Measurements from ENCODE around the gene PRPF6.
"Not testable (repeated sequence)": the region's sequence is repeated elsewhere in the genome, so short reads cannot be mapped to it uniquely, and the experiment has no call there.

Gene PRPF6

DNA sequence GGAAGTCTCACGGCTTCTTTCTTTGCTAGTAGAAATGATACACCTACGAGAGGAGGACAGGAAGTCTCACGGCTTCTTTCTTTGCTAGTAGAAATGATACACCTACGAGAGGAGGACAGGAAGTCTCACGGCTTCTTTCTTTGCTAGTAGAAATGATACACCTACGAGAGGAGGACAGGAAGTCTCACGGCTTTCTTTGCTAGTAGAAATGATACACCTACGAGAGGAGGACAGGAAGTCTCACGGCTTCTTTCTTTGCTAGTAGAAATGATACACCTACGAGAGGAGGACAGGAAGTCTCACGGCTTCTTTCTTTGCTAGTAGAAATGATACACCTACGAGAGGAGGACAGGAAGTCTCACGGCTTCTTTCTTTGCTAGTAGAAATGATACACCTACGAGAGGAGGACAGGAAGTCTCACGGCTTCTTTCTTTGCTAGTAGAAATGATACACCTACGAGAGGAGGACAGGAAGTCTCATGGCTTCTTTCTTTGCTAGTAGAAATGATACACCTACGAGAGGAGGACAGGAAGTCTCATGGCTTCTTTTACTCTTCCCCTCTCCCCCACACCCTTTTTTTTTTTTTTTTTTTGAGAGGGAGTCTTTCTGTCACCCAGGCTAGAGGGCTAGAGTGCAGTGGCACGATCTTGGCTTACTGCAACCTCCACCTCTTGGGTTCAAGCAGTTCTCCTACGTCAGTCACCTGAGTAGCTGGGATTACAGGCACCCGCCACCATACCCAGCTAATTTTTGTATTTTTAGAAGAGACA lies 31.6 kb downstream of the PRPF6 start:
- not testable (repeated sequence) for DNase-seq (ENCODE audit: low read depth in 2 of 2)

DNA sequence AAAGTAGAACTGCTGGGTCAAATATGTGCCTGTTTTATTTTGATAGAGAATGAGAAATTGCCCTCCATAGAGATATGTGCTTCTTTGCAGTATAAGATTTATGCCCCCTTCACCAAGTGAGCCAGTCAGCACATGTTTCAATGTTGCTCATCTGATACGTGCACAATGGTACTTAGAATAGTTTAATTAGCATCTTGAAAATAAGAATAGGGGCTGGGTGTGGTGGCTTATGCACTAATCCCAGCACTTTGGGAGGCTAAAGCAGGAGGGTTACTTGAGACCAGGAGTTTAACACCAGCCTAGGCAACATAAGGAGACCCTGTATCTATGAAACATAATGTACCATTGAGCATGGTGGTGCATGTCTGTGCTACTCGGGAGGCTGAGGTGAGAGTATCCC lies 34.7 kb downstream of the PRPF6 start:
- no peak for DNase-seq (ENCODE audit: low read depth in 2 of 2)

DNA sequence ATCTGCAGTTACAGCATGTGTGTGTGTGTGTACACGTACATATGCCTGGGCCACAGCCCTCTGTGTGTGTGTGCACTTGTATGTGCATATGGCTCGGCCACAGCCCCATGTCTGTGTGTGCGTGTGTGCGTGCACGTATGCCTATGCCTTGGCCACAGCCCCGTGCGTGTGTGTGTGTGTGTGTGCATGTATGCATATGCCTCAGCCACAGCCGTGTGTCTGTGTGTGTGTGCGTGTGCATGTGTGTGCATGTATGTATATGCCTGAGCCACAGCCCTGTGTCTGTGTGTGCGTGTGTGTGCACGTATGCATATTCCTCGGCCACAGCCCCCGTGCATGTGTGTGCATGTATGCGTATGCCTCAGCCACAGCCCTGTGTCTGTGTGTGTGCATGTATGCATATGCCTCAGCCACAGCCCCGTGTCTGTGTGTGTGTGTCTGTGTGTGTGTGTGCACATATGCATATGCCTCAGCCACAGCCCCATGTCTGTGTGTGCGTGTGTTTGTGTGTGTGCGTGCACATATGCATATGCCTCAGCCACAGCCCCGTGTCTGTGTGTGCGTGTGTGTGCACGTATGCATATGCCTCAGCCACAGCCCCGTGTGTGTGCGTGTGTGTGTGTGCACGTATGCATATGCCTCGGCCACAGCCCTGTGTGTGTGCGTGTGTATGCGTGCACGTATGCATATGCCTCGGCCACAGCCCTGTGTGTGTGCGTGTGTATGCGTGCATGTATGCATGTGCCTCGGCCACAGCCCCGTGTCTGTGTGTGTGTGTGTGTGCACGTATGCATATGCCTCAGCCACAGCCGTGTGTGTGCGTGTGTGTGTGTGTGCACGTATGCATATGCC lies 40.4 kb downstream of the PRPF6 start:
- no peak for DNase-seq (ENCODE audit: low read depth in 2 of 2)

DNA sequence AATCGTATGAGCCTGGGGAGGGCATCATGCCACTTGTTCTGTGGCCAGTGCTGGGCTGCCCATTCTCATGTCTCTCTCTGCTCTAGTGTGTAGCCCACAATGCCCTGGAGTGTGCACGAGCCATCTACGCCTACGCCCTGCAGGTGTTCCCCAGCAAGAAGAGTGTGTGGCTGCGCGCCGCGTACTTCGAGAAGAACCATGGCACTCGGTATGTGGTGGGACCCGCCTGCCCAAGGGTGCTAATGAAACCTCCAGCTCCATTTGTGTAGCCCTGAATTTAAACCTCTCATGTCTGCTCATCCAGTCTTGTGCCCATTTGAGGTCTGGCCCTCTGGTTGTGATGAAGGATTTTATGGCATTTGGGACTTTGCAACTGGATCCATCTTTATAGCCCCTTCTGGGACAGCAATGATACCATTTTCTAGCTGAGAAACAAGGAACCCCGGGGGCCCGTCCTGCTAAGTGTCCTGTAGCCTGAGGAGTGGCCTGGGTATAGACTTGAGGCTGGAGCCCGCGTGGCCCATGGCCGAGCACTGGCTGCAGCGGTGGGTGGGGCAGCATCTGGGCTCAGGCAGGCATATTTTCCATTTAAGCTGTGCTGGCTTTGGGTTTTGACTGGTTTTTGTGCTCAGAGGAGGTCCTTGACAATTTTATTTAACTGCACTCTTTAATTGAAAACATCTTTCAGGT lies 41.9 kb downstream of the PRPF6 start:
- DNase-seq (ENCODE audit: low read depth in 2 of 2), result no peak

DNA sequence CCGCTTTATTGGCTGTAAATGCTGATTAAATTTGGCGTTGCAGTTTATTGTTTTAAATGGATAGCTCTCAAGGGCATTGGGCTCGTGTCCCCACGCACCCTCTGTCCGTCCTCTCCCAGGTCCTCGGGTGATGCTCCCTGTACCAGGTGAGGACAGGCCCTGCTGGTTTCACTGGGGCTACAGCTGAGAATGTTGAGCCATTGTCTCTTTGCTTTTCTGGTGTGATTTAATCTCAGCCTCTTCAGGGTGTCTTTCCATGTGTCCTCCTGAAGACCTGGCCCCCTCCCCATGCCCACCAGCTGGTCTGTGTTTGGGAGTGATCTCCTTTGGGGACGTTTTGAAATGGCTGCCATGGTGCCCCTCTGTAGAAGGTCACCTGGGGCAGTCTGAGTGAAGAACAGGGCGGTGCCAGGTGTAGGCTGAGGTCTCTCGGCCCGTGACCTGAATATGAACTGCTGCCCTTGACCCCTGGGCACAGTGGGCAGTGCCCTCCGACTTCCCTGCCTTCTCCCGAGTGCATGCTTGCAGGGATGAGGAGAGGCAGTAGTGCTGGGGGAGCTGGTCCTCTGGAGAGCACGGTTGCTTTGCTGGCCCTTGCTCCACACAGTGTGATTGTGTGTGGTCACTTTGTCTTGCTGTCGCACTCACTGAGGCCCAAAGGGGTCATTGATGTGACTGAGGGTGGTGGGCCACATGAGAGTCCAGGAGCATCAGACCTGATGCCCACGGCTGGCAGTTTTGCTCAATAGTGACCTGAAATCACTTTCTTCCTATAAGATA lies 42.6 kb downstream of the PRPF6 start:
- no peak for DNase-seq (ENCODE audit: low read depth in 2 of 2)

DNA sequence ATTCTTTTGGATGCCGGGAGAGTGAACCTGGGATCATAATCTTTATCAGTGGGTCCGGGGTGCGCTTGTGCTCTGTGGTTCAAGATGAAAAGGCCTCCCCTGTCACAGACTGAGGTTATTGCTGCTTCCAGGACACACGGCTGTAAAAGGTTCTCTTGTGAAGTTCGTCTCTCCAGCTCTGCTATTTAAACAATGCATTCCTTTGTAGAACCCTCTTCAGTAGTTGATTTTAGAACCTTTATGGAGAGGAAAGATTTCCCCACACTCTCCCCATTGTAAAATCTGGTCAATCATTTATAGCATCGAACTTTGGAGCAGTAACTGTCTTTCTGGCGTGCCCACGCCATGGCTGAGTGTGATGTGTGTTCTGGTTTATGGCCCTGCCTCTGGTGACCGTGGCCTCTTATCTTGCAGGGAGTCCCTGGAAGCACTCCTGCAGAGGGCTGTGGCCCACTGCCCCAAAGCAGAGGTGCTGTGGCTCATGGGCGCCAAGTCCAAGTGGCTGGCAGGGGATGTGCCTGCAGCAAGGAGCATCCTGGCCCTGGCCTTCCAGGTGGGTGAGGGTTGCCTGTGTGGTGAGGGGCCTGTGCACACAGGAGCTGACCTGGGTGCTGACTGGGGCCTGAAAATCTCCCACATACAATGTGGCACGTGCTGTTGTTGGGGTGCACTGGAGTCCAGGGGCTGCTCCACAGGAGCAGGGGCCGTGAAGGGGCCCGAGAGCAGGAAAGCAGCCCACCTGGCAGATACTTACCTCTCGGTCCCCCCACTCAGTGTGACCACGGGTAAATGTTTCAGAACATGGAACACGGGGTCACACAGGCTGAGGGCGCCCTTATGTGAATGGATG lies 43.4 kb downstream of the PRPF6 start:
- no peak for DNase-seq (ENCODE audit: low read depth in 2 of 2)

DNA sequence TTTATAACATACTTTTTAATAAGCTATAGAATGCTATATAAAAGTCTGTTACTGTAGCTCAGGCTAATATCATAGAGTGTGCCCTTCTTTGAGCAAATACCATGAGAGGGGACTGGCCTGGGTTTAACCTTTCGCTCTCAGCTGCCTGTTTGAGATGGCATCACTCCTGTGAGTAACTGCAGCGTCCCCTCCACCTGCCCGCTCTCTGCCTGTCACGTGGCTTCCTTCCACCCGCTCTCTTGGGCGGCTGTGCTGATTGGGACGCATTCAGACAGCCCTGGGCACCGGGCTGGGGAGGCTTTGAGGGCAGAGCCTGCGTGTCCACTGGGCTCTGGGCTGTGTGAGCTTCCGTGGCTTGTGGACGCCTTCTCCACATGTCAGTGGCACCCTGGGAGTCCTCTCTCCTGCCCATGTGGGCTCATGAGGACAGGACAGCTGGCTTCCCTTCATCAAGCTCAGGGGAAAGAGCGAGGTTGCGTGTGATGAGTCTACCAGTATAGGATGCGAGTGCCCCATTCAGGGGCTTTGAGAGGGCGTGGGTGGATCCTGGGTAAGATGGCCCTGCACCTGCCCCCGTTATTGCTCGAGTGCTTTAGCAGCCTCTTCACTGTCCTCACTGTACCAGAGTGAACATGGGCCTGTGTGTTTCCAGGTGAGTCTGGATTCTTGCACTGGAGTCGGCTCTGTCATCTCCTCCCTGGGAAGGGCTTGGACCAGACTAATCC lies 44.3 kb downstream of the PRPF6 start:
- no peak for DNase-seq (ENCODE audit: low read depth in 2 of 2)

DNA sequence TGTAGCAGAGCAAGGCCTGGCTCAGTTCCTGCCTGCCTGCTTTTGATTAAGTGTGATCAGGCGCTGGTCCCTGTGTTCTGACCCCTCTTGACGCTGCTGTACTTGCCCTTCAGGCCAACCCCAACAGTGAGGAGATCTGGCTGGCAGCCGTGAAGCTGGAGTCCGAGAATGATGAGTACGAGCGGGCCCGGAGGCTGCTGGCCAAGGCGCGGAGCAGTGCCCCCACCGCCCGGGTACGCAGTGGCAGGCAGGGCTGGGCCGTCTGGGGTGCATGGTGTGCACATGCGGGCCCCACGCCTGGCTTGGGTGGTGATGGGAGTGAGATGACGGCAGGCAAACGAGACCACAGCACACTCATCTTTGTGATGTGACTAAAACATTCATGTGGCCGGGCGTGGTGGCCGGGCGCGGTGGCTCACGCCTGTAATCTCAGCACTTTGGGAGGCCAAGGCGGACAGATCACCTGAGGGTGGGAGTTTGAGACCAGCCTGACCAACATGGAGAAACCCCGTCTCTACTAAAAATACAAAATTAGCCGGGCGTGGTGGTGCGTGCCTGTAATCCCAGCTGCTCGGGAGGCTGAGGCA lies 45.0 kb downstream of the PRPF6 start:
- DNase-seq (ENCODE audit: low read depth in 2 of 2), result no peak

DNA sequence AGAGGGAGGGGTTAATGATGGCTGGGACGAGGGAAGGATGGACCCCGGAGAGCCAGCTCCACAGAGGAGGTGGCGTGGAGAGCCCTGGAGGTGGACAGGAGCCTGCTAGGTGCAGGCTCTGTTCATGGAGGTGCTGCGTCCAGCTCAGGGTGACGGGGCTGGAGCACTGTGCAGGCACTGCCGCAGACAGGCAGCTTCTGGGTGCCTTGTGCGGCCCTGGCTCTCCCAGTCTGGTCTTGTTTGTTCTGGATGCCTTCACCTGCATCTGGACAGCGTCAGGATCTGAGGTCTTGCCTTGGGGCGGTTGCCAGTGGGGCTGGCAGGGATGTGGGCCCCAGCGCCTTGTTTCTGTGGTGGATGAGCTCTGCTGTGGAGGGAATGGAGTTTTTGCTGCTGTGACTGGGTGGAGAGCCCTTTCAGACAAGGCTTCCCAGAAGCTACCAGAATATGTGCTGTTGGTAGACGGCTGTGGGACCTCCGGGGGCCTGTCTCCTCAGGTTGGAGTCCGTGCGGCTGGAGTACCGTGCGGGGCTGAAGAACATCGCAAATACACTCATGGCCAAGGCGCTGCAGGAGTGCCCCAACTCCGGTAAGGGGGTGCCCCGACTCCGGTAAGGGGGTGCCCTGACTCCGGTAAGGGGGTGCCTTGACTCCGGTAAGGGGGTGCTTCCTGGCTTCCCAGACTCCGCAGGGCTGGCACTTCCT lies 47.2 kb downstream of the PRPF6 start:
- no peak for DNase-seq (ENCODE audit: low read depth in 2 of 2)

DNA sequence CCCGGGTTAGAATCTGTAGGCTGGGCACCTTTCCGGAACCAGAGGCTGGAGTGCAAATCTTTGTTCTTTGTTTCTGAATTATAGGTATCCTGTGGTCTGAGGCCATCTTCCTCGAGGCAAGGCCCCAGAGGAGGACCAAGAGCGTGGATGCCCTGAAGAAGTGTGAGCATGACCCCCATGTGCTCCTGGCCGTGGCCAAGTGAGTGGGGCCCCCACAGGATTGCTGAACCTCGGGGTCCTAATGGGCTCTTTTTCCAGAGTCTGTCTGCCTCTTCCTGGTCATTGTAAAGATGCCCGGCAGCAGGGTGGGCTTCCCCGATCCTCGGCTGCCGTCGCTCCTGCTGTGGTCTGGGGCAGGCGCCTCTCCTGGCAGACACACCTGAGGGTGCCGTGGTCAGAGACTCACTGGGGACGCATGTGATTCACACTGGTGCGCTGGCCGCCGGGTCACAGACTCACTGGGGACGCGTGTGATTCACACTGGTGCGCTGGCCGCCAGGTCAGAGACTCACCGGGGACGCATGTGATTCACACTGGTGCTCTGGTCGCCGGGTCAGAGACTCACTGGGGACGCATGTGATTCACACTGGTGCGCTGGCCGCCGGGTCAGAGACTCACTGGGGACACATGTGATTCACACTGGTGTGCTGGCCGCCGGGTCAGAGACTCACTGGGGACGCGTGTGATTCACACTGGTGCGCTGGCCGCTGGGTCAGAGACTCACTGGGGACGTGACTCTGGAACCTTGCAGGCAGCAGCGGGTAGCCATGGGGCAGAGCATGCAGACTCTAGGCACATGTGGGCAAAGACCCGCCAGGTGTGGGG lies 48.6 kb downstream of the PRPF6 start:
- no peak for DNase-seq (ENCODE audit: low read depth in 2 of 2)

DNA sequence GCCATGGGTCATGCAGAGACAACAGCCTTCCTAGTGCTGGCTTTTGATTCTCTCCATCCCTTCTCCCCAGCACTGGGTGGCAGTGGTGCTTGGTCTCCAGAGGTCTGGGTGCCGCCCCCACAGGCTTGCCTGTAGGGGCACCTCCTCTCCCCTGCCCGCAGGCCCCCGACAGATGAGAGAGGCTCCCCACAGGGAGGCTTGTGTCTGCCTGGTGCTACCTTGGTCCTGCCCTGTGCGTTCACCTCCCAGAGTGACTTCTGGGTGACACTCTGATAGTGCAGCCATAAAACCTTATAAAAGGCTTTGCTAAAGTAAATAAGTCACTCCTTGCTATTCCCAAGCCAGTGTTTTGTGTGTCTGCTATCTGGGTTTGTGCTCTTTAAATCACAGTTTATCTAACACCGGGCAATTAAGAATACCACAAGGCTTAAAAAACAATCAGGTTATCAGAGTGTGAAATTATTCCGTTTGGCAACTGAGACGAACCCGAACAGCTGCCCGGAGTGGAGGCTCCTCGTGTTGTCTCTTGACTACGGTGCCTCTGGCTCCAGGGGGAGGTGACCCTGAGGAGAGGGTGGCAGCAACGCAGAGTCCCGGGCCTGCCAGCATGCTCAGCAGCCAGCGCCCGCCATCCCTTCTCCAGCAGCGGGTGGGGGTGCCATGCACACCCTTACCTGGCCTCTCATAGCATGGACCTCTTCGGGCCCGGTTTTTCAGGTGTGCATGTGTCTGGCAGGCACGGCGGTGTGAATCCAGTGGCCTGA lies 49.6 kb downstream of the PRPF6 start:
- DNase-seq (ENCODE audit: low read depth in 2 of 2), result no peak

DNA sequence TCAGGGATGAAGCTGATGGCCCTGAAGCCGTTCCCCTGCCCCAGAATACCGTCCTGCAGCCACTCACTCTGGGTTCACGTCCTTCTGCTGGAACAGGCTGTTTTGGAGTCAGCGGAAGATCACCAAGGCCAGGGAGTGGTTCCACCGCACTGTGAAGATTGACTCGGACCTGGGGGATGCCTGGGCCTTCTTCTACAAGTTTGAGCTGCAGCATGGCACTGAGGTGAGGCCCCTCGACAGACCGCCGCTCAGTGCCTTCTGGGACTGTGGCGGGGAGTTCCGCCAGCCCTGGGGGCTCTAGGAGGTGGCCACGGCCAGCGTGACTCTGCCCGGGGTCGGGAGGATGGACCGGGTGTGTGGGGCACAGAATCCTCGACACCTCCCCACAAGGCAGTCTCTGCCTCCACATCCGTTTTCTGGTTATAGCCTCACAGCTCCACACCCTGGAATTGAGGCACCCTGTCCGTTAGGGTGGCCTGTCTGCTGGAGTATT lies 50.9 kb downstream of the PRPF6 start:
- DNase-seq (ENCODE audit: low read depth in 2 of 2), result no peak

DNA sequence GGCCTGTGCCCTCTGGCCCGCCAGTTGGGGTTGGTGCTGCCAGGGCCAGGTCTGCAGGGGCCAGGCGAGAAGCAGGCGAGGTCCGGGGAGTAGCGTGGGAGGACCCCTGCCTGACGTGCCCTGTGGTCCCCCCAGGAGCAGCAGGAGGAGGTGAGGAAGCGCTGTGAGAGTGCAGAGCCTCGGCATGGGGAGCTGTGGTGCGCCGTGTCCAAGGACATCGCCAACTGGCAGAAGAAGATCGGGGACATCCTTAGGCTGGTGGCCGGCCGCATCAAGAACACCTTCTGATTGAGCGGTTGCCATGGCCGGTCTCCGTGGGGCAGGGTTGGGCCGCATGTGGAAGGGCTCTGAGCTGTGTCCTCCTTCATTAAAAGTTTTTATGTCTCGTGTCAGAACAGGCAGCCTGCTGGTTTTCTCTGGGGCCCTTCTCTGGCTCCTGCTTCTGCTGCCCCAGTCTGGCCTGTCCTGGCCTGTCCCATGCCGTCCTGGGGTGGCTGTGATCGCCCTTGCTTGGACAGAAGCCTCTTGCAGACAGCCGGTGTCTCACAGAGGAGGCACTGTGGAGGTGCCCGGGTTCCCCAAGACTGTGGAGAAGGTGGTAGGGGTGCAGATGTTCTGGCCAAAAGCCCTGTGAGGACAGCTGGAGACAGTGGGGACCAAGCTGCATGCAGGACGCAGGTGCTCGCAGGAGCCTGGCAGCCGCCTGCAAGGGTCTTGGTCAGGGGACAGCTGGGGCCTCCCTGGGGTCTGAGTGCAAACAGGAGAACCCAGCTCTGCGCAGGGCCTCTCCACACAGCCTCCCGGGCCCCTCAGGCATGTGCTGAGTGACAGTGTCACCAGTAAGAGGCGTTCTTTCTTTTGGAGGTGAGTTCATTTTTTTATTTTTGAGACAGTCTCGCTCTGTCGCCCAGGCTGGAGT lies 52.0 kb downstream of the PRPF6 start:
- no peak for DNase-seq (ENCODE audit: low read depth in 2 of 2)

DNA sequence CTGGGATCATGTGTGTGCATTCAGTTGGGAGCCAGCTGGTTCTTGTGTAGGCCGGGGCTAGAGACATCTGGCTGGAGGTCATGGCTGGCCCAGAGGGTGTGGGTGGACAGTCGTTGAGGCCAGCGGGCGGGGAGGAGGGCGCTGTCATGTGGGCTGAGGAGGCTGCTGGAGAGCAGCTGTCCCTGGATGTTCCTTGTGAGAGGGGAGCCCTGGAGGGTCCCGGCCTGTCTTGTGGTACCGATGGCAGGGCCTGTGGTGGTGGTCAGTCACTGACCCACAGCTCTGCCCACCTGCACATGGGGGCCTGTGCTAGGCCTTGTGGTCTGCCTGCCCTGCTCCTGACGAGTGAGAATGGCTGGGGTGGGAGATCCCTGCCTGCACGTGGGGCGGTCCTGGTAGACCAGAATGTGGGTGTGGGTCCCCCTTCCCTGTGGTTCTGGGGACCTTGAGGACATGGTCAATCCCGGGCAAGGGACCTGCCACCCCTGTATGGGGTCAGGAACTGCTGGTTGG lies 53.1 kb downstream of the PRPF6 start:
- no peak for DNase-seq (ENCODE audit: low read depth in 2 of 2)

DNA sequence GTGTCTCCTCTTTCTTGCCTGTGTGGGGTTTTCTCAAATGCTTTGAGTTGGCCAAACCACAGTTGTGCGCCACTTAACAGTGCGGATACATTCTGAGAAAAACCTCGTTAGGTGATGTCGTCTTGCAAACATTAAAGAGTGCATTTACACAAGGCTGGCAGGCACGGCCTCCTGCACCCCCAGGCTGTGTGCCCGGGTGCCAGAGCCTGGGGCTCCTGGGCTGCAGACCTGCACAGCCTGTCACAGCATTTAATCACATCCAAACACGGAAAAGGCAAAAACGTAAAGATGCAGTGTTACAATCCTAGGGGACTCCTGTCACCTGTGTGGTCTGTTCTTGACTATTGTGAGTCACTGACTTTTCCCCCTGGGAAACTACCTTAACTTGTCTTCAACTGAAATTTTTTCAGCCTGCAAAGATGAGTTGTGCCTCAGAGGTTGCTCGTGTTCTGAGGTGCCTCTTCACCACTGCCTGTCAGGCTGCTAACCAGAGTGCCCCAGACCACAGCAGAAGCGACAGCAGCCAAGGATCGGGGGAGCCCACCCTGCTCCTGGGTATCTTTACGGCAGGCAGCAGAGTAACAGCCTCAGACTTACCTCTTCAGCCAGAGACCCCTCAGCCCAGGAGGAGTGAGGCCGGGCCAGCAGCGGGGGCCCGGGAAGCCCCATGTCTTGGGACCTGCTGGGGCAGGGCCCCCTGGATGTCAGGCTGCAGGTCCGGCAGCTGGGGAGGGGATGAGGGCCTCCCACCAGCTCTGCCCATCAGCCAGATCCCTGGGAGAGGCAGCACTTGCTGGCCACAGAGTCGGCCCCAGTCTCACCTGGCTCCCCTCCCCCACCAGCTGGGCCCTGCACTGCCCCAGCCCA lies 54.4 kb downstream of the PRPF6 start:
- no peak for DNase-seq (ENCODE audit: low read depth in 2 of 2)
